Nephron (organoid): ENCODE measurements around the gene SMIM11.
"Not testable (repeated sequence)": the region's sequence is repeated elsewhere in the genome, so short reads cannot be mapped to it uniquely, and the experiment has no call there.

Experiments used
- H3K27ac Mint-ChIP-seq, 3 experiments: 2 replicates each; pipeline ENCODE4 v1.8.0; 2020; ENCODE audit warnings: mixed read lengths in 3 of 3, mild to moderate bottlenecking in 2 of 3, moderate library complexity in 1 of 3
- H3K27me3 Mint-ChIP-seq: 2 replicates; pipeline ENCODE4 v1.8.0; 2021; ENCODE audit warnings: low read depth, mild to moderate bottlenecking, moderate library complexity, mixed read lengths
- H3K36me3 Mint-ChIP-seq: 2 replicates; pipeline ENCODE4 v1.8.0; 2020; ENCODE audit warnings: low read depth, mixed read lengths
- H3K4me1 Mint-ChIP-seq: 2 replicates; pipeline ENCODE4 v1.8.0; 2020; ENCODE audit warnings: mixed read lengths
- H3K4me3 Mint-ChIP-seq, 3 experiments: 2 replicates each; pipeline ENCODE4 v1.8.0; 2020; ENCODE audit warnings: mild to moderate bottlenecking in 3 of 3, mixed read lengths in 3 of 3, moderate library complexity in 2 of 3
- H3K9me3 Mint-ChIP-seq: 2 replicates; pipeline ENCODE4 v1.8.0; 2020; ENCODE audit warnings: mixed read lengths
- CTCF ChIP-seq, 3 experiments: fragments of 200-600 bp; sonication (generic); IDR thresholded peaks; one replicate each; pipeline ENCODE4 v1.5.0; 2021; ENCODE audit warnings: antibody characterized with exemption in 3 of 3; ENCODE audit not compliant: unreplicated experiment in 3 of 3

SMIM11 gene

GRCh38 chr21:34374940-34375618, at the start of gene SMIM11:
Gene SMIM11, plus strand, starts transcription at chr21:34375507. Its CDS starts 3,998 bp downstream, at chr21:34379505.
- not testable (repeated sequence) for H3K27me3 Mint-ChIP-seq, H3K4me3 Mint-ChIP-seq, H3K4me1 Mint-ChIP-seq, H3K27ac Mint-ChIP-seq, H3K36me3 Mint-ChIP-seq, H3K9me3 Mint-ChIP-seq

GRCh38 chr21:34330055-34330454, 45.3 kb upstream of the SMIM11 start:
- Mint-ChIP-seq H3K36me3 (no peaks in the 10 kb centered on the region), H3K4me3 (no peak overlapping the region), H3K4me1 (no peaks in the 10 kb centered on the region), H3K27me3 (peaks cover 3% of the 10 kb centered on the region), H3K27ac (no peak overlapping the region), H3K9me3 (peaks cover 7% of the 10 kb centered on the region)
- TF ChIP-seq CTCF (IDR thresholded peaks at IDR 0.05; ENCODE audit: unreplicated experiment in 3 of 3) = no peak

GRCh38 chr21:34331726-34332125, 43.6 kb upstream of the SMIM11 start:
- no peak for TF ChIP-seq CTCF (IDR thresholded peaks at IDR 0.05; ENCODE audit: unreplicated experiment in 3 of 3)
- no peak overlapping the region for H3K27ac Mint-ChIP-seq
- H3K4me1 Mint-ChIP-seq = no peaks in the 10 kb centered on the region
- peaks cover 5% of the 10 kb centered on the region for H3K27me3 Mint-ChIP-seq
- H3K36me3 Mint-ChIP-seq = no peaks in the 10 kb centered on the region
- no peak overlapping the region for H3K4me3 Mint-ChIP-seq
- H3K9me3 Mint-ChIP-seq = peaks cover 7% of the 10 kb centered on the region

- no peak for TF ChIP-seq CTCF (IDR thresholded peaks at IDR 0.05; ENCODE audit: unreplicated experiment in 3 of 3)
- Mint-ChIP-seq H3K27ac (no peak overlapping the region), H3K4me3 (no peak overlapping the region), H3K4me1 (no peaks in the 10 kb centered on the region), H3K36me3 (no peaks in the 10 kb centered on the region), H3K9me3 (peaks cover 7% of the 10 kb centered on the region), H3K27me3 (peaks cover 10% of the 10 kb centered on the region)
Measured at GRCh38 chr21:34332347-34332746, 43.0 kb upstream of the SMIM11 start.

- H3K27me3 Mint-ChIP-seq = peaks cover 10% of the 10 kb centered on the region
- H3K36me3 Mint-ChIP-seq = no peaks in the 10 kb centered on the region
- no peaks in the 10 kb centered on the region for H3K4me1 Mint-ChIP-seq
- H3K9me3 Mint-ChIP-seq = peaks cover 7% of the 10 kb centered on the region
- no peak overlapping the region for H3K27ac Mint-ChIP-seq
- no peak for TF ChIP-seq CTCF (IDR thresholded peaks at IDR 0.05; ENCODE audit: unreplicated experiment in 3 of 3)
- H3K4me3 Mint-ChIP-seq = no peak overlapping the region
Measured at GRCh38 chr21:34333121-34333739, 42.1 kb upstream of the SMIM11 start.

GRCh38 chr21:34335316-34335715, 40.0 kb upstream of the SMIM11 start:
- no peak overlapping the region for H3K27ac Mint-ChIP-seq
- no peaks in the 10 kb centered on the region for H3K9me3 Mint-ChIP-seq
- H3K36me3 Mint-ChIP-seq = no peaks in the 10 kb centered on the region
- no peak for TF ChIP-seq CTCF (IDR thresholded peaks at IDR 0.05; ENCODE audit: unreplicated experiment in 3 of 3)
- peaks cover 10% of the 10 kb centered on the region for H3K27me3 Mint-ChIP-seq
- H3K4me3 Mint-ChIP-seq = no peak overlapping the region
- H3K4me1 Mint-ChIP-seq = peaks cover 5% of the 10 kb centered on the region
